ENCODE data around the gene SERPINA5.
"Not testable (repeated sequence)": the region's sequence is repeated elsewhere in the genome, so short reads cannot be mapped to it uniquely, and the experiment has no call there.

The SERPINA5 gene

GRCh38 chr14:94601884-94602391, 20.7 kb downstream of the SERPINA5 start:
- in situ Hi-C loops (cut with MboI; ENCODE audit: low sequenced_read_pairs, unreplicated experiment) = no loop called here
- TF ChIP-seq CTCF (IDR thresholded peaks at IDR 0.05; ENCODE audit: borderline replicate concordance, control extremely low read depth, extremely low read depth, insufficient read depth, missing control alignments) = no peak
- DNase-seq (ENCODE audit: low spot score) = no peak

GRCh38 chr14:94602722-94603121, 21.5 kb downstream of the SERPINA5 start:
- no peak for DNase-seq (ENCODE audit: low spot score)
- in situ Hi-C loops (cut with MboI; ENCODE audit: low sequenced_read_pairs, unreplicated experiment) = no loop called here
- TF ChIP-seq CTCF (IDR thresholded peaks at IDR 0.05; ENCODE audit: borderline replicate concordance, control extremely low read depth, extremely low read depth, insufficient read depth, missing control alignments) = no peak

GRCh38 chr14:94605361-94605760, 24.1 kb downstream of the SERPINA5 start:
- no peak for DNase-seq (ENCODE audit: low spot score)

GRCh38 chr14:94608966-94609365, 27.7 kb downstream of the SERPINA5 start:
- in situ Hi-C loops (cut with MboI; ENCODE audit: low sequenced_read_pairs, unreplicated experiment); DNase-seq (ENCODE audit: low spot score): not testable (repeated sequence)

More at GRCh38 chr14:94605361-94605760, 24.1 kb downstream of the SERPINA5 start:
- TF ChIP-seq CTCF (IDR thresholded peaks at IDR 0.05; ENCODE audit: borderline replicate concordance, control extremely low read depth, extremely low read depth, insufficient read depth, missing control alignments) = no peak
- in situ Hi-C loops (cut with MboI; ENCODE audit: low sequenced_read_pairs, unreplicated experiment) = no loop called here

GRCh38 chr14:94611179-94611578, 30.0 kb downstream of the SERPINA5 start:
- no peak for TF ChIP-seq CTCF (IDR thresholded peaks at IDR 0.05; ENCODE audit: borderline replicate concordance, control extremely low read depth, extremely low read depth, insufficient read depth, missing control alignments)
- in situ Hi-C loops (cut with MboI; ENCODE audit: low sequenced_read_pairs, unreplicated experiment) = no loop called here
- DNase-seq (ENCODE audit: low spot score) = no peak

GRCh38 chr14:94612174-94612573, 30.9 kb downstream of the SERPINA5 start, which contains the start of gene SERPINA3:
TSS of gene SERPINA3 (plus strand) at chr14:94612391. CDS start at chr14:94614442, 2,051 bp downstream.
- DNase-seq (ENCODE audit: low spot score) = no peak
- in situ Hi-C loops (cut with MboI; ENCODE audit: low sequenced_read_pairs, unreplicated experiment) = no loop called here
- TF ChIP-seq CTCF (IDR thresholded peaks at IDR 0.05; ENCODE audit: borderline replicate concordance, control extremely low read depth, extremely low read depth, insufficient read depth, missing control alignments) = no peak

- in situ Hi-C loops (cut with MboI; ENCODE audit: low sequenced_read_pairs, unreplicated experiment) = no loop called here
- no peak for DNase-seq (ENCODE audit: low spot score)
- no peak for TF ChIP-seq CTCF (IDR thresholded peaks at IDR 0.05; ENCODE audit: borderline replicate concordance, control extremely low read depth, extremely low read depth, insufficient read depth, missing control alignments)
These were observed 31.6 kb downstream of the SERPINA5 start for GRCh38 chr14:94612580-94613554.
